OCI-LY1 (cell line): Measurements from ENCODE around the gene TPTE.
"Not testable (repeated sequence)": the region's sequence is repeated elsewhere in the genome, so short reads cannot be mapped to it uniquely, and the experiment has no call there.

Experiments used
- H2AFZ ChIP-seq: fragments of 200-600 bp; sonication (generic), shearing (Covaris generic); 2 replicates; pipeline ENCODE4 v1.6.0; 2014; ENCODE audit warnings: antibody characterized with exemption, mild to moderate bottlenecking, low read length
- H3F3A ChIP-seq: fragments of 200-600 bp; sonication (generic), shearing (Covaris generic); 2 replicates; pipeline ENCODE4 v1.6.0; 2014; ENCODE audit warnings: mild to moderate bottlenecking, antibody characterized with exemption, low read length, moderate library complexity; ENCODE audit not compliant: insufficient read depth
- H3K27ac ChIP-seq: fragments of 200-600 bp; sonication (generic); 2 replicates; pipeline ENCODE4 v1.5.1; 2014; ENCODE audit warnings: low read length, mixed run types, mild to moderate bottlenecking, low read depth; ENCODE audit not compliant: poor library complexity, severe bottlenecking
- H3K27me3 ChIP-seq: fragments of 200-600 bp; sonication (generic); 2 replicates; pipeline ENCODE4 v1.6.0; 2014; ENCODE audit warnings: antibody characterized with exemption, mild to moderate bottlenecking, low read length, moderate library complexity; ENCODE audit not compliant: insufficient read depth
- H3K36me3 ChIP-seq: fragments of 200-600 bp; sonication (generic); 2 replicates; pipeline ENCODE4 v1.6.1; 2014; ENCODE audit warnings: mild to moderate bottlenecking, antibody characterized with exemption, low read length, moderate library complexity, mixed read lengths; ENCODE audit not compliant: insufficient read depth
- H3K4me1 ChIP-seq: fragments of 200-600 bp; sonication (generic); 2 replicates; pipeline ENCODE4 v1.5.1; 2014; ENCODE audit warnings: mild to moderate bottlenecking, low read length, moderate library complexity; ENCODE audit not compliant: insufficient read depth, severe bottlenecking
- H3K4me2 ChIP-seq: fragments of 200-600 bp; sonication (generic), shearing (Covaris generic); 2 replicates; pipeline ENCODE4 v1.6.1; 2014; ENCODE audit warnings: low read length
- H3K4me3 ChIP-seq: fragments of 200-600 bp; sonication (generic); 2 replicates; pipeline ENCODE4 v1.5.1; 2014; ENCODE audit warnings: low read length, low read depth, mild to moderate bottlenecking, mixed read lengths; ENCODE audit not compliant: poor library complexity, severe bottlenecking
- H3K79me2 ChIP-seq: fragments of 200-600 bp; shearing (Covaris generic); 2 replicates; pipeline ENCODE4 v1.6.1; 2016; ENCODE audit warnings: mixed run types, low read length, mixed read lengths; ENCODE audit not compliant: insufficient read depth
- H3K9ac ChIP-seq: fragments of 200-600 bp; sonication (generic), shearing (Covaris generic); 2 replicates; pipeline ENCODE4 v1.6.1; 2014; ENCODE audit warnings: mild to moderate bottlenecking, low read length, mixed read lengths
- H3K9me2 ChIP-seq: fragments of 200-600 bp; sonication (generic), shearing (Covaris generic); 2 replicates; pipeline ENCODE4 v1.6.1; 2014; ENCODE audit warnings: low read depth, mild to moderate bottlenecking, low read length, mixed read lengths
- H3K9me3 ChIP-seq: fragments of 200-600 bp; shearing (Covaris generic); 2 replicates; pipeline ENCODE4 v1.6.1; 2014; ENCODE audit warnings: low read length, mixed read lengths
- H4K20me1 ChIP-seq: fragments of 200-600 bp; sonication (generic), shearing (Covaris generic); 2 replicates; pipeline ENCODE4 v1.6.0; 2016; ENCODE audit warnings: mild to moderate bottlenecking, low read length; ENCODE audit not compliant: insufficient read depth
- EZH2 ChIP-seq: fragments of 200-600 bp; sonication (generic), shearing (Covaris generic); IDR thresholded peaks from 2 replicates; pipeline ENCODE4 v1.8.0; 2017; ENCODE audit warnings: borderline replicate concordance, mixed run types, mild to moderate bottlenecking, antibody characterized with exemption, low read length, moderate library complexity, mixed read lengths
- TF ChIP-seq, protein P1 (sequence below): fragments of 200-600 bp; sonication (generic), shearing (Covaris generic); IDR thresholded peaks from 2 replicates; pipeline ENCODE4 v1.5.1; 2017; ENCODE audit warnings: mild to moderate bottlenecking, antibody characterized with exemption, low read length, moderate library complexity, mixed read lengths

TPTE gene

DNA sequence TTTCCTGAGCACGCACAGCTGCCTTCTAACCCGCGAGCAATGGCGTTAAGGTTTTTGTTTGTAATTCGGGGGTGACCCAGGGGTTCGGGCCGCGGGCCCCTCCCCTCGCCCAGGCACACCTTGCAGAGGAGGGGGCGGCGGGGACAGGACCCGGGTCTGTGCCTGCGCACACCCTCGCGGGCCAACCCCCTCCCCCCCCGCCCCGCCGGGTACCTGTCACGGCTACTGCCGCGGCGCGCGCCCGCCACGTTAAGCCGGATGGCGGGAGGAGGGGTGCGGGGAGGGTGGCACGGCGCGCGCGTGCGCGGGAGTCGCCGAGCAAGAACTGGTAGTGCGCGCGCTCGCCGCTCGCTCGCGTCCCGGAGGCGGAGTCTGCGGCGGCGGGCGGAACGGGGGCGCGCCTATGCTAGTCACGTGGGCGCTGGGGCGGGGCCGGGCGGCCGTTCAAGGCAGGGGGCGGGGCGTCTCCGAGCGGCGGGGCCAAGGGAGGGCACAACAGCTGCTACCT lies at the start of gene TPTE:
Gene TPTE (plus strand): TSS at position 493 of the 508 bp plus-strand sequence. CDS start 17,141 bp downstream, outside the sequence.
- H3K27ac ChIP-seq: no peak within 1 kb of the TSS
- H2AFZ ChIP-seq: no peak within 1 kb of the TSS
- no peak within 1 kb of the TSS for H3K4me3 ChIP-seq
- H4K20me1 ChIP-seq: no peaks in the 10 kb centered on the region
- TF ChIP-seq, protein P1, sequence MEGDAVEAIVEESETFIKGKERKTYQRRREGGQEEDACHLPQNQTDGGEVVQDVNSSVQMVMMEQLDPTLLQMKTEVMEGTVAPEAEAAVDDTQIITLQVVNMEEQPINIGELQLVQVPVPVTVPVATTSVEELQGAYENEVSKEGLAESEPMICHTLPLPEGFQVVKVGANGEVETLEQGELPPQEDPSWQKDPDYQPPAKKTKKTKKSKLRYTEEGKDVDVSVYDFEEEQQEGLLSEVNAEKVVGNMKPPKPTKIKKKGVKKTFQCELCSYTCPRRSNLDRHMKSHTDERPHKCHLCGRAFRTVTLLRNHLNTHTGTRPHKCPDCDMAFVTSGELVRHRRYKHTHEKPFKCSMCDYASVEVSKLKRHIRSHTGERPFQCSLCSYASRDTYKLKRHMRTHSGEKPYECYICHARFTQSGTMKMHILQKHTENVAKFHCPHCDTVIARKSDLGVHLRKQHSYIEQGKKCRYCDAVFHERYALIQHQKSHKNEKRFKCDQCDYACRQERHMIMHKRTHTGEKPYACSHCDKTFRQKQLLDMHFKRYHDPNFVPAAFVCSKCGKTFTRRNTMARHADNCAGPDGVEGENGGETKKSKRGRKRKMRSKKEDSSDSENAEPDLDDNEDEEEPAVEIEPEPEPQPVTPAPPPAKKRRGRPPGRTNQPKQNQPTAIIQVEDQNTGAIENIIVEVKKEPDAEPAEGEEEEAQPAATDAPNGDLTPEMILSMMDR: no peak
- no peak for TF ChIP-seq EZH2
- no peak within 1 kb of the TSS for H3K4me2 ChIP-seq
- no peaks in the 10 kb centered on the region for H3K36me3 ChIP-seq
- H3K9ac ChIP-seq: no peak within 1 kb of the TSS
- no peaks in the 10 kb centered on the region for H3K79me2 ChIP-seq
- no peaks in the 10 kb centered on the region for H3K9me2 ChIP-seq
- H3K4me1 ChIP-seq: no peaks in the 10 kb centered on the region
- no peaks in the 10 kb centered on the region for H3K9me3 ChIP-seq
- H3F3A ChIP-seq: no peaks in the 10 kb centered on the region
- no peaks in the 10 kb centered on the region for H3K27me3 ChIP-seq

DNA sequence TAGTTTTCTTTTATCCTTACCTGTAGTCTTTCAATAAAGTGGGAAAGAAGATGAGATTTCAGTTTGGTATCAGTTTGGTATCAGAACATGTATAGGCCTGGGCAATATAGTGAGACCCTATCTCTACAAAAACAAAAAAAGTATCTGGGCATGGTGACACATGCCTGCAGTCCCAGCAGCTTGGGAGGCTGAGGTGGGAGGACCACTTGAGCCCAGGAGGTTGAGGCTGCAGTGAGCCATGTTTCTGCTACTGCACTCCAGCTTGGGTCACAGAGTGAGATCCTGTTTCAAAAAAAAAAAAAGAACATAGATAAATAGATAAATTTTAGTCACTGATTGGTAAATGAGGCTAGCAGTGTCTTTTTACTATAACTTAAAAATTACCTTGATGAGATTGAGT lies 49.4 kb upstream of the TPTE start:
- H3K79me2 ChIP-seq, H3K9ac ChIP-seq, H3K27ac ChIP-seq, H4K20me1 ChIP-seq, H3K9me3 ChIP-seq, H3K4me1 ChIP-seq, H3K27me3 ChIP-seq, H3K9me2 ChIP-seq, H3K4me3 ChIP-seq, H3K36me3 ChIP-seq, H2AFZ ChIP-seq, H3F3A ChIP-seq, H3K4me2 ChIP-seq: not testable (repeated sequence)

DNA sequence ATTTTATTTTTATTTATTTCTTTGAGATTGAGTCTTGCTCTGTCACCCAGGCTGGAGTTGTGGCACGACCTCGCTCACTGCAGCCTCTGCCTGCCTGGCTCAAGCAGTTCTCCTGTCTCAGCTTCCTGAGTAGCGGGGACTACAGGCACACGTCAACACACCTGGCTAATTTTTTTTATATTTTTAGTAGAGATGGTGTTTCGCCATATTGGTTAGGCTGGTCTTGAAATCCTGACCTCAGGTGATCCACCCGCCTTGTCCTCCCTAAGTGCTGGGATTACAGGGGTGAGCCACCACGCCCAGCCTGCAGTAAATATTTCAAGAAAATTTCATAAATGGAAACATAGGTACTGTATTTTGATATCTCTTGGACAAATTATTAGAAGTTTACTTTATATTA lies 43.6 kb upstream of the TPTE start:
- H4K20me1 ChIP-seq, H2AFZ ChIP-seq, H3K27me3 ChIP-seq, H3K79me2 ChIP-seq, H3K9ac ChIP-seq, H3K9me3 ChIP-seq, H3K36me3 ChIP-seq, H3K9me2 ChIP-seq, H3F3A ChIP-seq, H3K4me1 ChIP-seq, H3K4me2 ChIP-seq, H3K27ac ChIP-seq, H3K4me3 ChIP-seq: not testable (repeated sequence)

DNA sequence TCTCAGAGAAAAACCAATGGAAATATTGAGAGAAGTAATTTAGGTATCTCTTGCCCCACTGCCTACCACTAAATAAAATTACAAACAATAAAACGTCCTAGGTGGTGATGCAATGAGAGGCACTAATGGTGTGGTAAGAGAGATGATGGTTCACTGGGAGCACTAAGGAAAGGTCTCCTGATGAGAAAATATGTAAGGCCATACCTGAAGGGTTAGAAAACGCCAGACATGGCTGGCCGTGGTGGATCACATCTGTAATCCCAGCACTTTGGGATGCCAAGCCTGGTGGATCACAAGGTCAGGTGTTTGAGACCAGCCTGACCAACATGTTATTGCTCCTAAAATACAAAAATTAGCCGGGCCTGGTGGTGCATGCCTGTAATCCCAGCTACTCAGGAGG lies 41.5 kb upstream of the TPTE start:
- H3K4me1 ChIP-seq, H3F3A ChIP-seq, H3K79me2 ChIP-seq, H3K9me3 ChIP-seq, H3K27me3 ChIP-seq, H2AFZ ChIP-seq, H3K4me2 ChIP-seq, H3K27ac ChIP-seq, H3K9ac ChIP-seq, H3K4me3 ChIP-seq, H4K20me1 ChIP-seq, H3K9me2 ChIP-seq, H3K36me3 ChIP-seq: not testable (repeated sequence)

DNA sequence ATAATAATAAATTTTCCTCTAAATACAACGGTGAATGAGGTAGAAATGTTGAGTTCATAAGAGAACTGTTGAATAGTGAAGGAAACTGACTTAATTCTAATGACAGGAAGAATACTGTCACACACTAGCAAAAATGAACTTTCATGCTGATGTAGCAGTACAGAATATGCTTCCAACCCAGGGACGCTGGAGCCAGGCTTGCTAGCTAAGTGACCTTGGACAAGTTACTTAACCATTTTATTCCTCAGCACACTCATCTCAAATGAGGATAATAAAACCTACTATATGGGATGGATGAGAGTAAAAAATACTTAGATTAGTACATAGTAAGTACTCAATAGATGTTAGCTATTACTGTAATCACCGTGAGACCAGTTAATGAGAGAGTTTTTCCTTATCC lies 36.5 kb upstream of the TPTE start:
- H3K9me3 ChIP-seq, H3K4me2 ChIP-seq: not testable (repeated sequence)

DNA sequence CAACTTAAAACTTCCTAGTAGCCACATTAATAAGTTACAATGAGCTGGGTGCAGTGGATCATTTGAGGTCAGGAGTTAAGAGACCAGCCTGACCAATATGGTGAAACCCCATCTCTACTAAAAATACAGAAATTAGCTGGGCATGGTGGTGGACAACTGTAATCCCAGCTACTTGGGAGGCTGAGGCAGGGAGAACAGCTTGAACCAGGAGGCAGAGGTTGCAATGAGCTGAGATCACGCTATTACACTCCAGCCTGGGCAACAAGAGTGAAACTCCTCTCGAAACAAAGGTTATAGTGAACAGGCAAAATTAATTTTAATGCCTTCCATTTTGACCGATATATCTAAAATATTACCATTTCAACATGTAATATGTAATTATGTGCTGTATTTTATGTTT lies 30.9 kb upstream of the TPTE start:
- not testable (repeated sequence) for H2AFZ ChIP-seq, H3K27ac ChIP-seq, H3K27me3 ChIP-seq, H3K9me3 ChIP-seq, H3K4me1 ChIP-seq, H3K9me2 ChIP-seq, H3K4me2 ChIP-seq, H3K4me3 ChIP-seq, H3K9ac ChIP-seq, H3K36me3 ChIP-seq, H3K79me2 ChIP-seq, H3F3A ChIP-seq, H4K20me1 ChIP-seq

More for the DNA sequence above, 36.5 kb upstream of the TPTE start:
- not testable (repeated sequence) for H3K79me2 ChIP-seq, H3K9me2 ChIP-seq, H3K9ac ChIP-seq, H3K36me3 ChIP-seq, H3K4me3 ChIP-seq, H3F3A ChIP-seq, H2AFZ ChIP-seq, H3K27me3 ChIP-seq, H4K20me1 ChIP-seq, H3K27ac ChIP-seq, H3K4me1 ChIP-seq
